Measurements from ENCODE around the gene NDUFB8.

The NDUFB8 gene

DNA sequence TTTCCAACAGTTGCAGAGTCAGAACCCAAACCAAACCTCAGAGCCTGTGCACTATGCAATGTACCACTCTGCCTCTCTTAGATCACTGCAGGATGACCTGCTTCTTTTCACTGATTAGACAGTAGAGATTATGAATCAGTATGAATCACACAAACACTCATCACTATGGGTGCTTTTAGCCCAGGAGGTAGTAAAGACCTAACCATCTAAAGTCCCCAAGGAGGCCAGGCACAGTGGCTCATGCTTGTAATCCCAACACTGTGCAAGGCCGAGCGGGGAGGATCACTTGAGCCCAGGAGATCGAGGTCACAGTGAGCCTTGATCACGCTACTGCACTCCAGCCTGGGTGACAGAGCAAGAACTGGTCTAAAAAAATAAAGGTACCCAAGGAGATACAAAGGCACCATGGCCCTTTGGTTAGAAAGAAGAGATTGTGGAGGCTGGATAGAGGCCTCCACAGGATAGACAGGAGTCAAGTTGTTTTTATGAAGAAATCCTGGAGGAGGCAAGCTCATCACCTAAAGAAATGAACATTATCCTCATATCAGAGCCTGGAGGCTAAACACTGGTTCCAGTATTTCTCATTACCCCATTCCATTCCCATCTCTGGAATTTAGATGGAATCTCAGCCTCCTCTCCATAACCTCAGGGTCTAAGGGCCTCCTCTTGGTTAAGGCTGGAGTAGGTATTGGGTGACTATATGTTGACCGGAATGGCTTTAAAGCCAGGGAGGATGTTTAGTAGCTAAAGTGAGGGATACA lies 22.9 kb downstream of the NDUFB8 start:
- DNase-seq (ENCODE audit: low read depth), result peak; percentile 50

DNA sequence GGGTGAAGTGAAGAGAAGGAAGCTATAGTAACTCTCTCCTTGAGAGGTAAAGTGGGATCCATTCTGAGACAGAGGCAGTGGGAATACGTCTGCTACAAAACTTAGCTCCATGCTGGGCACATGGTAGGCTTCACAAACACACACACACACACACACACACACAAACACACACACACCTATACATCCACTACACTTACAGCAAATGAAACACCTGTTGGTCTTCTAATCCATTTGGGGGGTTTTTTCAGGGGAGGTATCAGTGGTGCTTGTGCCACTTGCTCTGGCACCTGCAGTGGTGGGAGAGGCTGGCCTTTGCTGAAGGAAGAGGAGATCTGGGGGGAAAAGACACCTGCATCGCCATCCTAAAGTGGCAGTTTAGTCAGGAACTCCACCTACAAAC lies 24.5 kb downstream of the NDUFB8 start:
- no peak for DNase-seq (ENCODE audit: low read depth)

DNA sequence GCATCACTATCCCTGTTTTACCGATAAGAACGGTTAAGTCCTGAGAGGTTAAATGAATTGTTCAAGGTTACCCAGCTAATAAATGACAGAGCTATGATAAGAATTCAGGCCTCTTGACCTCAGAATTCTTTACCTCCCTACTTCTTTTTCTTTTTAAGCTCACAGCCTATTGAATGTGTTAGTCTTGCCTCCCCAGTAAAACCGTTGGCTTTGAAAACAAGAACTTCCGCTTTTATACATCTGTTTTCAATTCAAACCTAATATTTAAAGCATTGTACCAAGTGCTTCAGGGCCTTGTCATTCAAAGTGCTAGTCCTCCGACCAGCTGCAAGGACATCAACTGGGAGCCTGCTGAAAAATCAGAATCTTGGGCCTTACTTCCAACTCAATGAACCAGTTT lies 25.6 kb downstream of the NDUFB8 start:
- no peak for DNase-seq (ENCODE audit: low read depth)

DNA sequence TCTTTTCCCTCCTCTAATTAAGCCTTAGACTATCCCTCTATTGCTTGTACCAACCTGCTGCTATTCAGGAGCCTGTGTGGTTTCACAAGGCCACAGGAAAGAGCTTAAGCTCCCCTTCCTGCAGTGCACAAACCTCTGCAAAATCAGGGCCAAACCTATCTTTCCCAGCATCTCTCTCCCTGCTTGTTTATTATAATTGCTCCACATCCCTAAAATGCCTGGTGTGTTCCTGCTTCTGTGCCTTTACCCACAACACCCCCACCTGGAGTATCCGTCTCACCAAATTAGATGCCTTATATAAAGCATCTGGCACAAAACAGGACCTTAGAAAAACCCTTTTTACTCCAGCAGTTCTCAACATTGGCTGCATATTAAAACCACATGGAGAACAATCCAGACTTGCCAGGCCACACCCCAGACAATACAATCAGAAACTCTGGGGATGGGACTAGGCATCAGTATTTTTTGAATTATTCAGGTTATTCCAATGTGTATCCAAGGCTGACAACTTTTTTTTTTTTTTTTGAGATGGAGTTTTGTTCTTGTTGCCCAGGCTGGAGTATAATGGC lies 26.7 kb downstream of the NDUFB8 start:
- DNase-seq (ENCODE audit: low read depth), result no peak

DNA sequence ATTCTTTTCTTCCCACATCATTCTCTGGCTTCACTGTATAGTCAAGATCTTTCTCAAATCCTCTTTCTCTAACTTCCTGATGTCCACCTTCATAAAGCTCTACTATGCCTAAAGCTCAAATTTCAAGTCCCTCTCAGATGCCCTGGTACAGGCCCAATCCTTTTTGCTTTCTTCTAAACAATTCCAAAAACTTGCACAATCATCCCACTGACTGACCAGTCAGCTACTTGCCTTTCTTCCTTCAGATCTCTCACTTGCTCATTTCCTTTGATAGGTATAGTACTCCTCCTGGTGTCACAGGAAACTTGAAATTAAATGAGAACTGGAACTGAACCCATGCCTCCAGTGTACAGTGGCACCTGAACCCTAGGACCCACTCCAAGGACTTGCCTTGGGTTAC lies 28.2 kb downstream of the NDUFB8 start:
- DNase-seq (ENCODE audit: low read depth), result no peak

DNA sequence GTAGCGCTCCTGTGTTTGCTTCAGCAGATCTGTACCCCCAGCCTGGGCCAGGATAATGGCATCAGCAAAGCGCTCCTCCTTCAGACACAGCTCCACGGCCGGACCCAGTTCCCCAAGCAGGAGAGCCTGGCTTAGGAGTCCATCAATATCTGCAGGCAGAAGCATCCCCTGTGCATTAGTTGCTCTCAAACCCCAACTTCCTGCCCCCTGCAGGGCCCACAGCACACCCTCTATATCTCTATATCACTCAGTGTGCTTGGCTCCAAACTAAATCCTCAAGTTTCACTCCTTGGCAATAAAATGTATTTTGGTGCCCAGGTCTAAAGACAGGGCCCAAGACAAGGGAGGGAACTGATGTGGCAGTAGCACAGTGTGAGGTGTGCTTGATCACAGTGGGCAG lies 31.6 kb downstream of the NDUFB8 start:
- no peak for DNase-seq (ENCODE audit: low read depth)

DNA sequence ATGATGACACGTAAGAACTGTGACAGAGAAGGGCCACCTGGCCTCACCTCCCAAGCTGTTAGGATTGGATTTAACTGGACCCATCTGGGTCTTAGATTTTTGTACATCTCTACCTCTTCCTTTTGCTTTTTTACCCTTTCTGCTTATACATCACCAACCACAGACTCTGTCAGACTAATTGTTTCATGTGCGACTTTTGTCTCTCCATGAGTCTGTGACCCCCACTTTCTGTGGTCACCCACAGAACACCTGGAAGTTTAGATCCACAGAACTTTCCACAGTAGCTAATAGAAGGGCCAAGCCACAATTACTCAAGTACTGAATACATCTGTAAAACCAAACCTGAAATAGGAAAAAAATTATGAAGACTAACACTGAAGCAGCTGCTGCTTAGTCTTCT lies 33.1 kb downstream of the NDUFB8 start:
- DNase-seq (ENCODE audit: low read depth), result no peak

DNA sequence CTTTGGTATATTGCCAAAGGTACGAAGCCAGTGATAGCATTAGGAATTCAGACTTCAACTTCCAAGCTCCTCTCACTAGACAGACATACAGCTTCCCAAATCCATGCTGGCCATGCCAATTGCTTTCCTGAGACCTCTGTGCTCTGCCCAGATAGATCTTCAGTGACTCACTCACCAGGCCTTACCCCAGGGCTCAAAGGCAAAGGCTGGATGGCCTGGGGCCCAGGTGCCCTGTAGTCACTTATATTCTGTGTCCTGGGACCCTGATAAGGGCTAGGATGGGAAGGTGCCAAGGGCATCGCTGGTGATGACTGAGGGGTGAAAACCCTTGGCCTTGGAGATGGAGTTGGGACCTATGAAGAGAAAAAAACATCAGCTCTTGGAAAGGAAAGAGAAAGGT lies 39.1 kb downstream of the NDUFB8 start:
- no peak for DNase-seq (ENCODE audit: low read depth)

DNA sequence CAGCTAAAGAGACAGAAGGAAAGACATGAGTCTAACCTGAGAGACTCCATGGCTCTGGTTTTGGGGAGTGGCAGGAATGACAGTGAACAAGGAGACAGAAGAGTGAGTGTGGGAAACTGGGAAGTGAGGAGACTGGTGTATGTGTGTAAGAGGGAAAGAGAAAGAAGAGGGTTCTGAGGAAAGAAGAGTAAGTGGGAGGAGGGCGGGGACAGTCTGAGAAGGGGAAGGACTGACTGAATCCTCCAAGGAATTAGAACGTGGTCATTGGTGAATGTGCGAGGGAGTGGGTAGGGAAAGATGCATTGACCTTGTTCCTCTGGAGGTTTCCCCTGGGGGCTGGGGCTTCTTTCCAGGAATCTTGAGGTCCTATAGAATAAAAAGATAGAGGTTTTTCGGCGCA lies 40.3 kb downstream of the NDUFB8 start:
- DNase-seq (ENCODE audit: low read depth), result no peak

DNA sequence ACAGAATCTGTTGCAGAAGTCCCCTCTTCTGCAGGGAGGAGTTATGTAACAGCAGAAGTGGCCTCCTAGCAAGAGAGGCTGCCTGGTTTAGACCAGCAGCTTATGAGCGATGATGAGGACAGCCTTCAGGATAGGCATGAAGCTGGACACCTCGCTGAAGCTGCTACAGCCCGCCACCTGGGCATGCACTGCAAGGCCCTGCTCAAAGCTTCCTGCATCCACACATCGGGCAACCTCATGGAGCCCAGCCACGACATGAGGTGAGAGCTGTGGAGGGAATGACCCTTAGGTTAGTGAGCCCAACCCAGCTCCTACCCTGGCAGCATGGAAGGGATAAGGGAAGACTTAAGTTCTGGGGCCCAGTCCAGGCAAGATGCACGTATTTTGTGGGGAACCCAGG lies 42.1 kb downstream of the NDUFB8 start:
- no peak for DNase-seq (ENCODE audit: low read depth)

DNA sequence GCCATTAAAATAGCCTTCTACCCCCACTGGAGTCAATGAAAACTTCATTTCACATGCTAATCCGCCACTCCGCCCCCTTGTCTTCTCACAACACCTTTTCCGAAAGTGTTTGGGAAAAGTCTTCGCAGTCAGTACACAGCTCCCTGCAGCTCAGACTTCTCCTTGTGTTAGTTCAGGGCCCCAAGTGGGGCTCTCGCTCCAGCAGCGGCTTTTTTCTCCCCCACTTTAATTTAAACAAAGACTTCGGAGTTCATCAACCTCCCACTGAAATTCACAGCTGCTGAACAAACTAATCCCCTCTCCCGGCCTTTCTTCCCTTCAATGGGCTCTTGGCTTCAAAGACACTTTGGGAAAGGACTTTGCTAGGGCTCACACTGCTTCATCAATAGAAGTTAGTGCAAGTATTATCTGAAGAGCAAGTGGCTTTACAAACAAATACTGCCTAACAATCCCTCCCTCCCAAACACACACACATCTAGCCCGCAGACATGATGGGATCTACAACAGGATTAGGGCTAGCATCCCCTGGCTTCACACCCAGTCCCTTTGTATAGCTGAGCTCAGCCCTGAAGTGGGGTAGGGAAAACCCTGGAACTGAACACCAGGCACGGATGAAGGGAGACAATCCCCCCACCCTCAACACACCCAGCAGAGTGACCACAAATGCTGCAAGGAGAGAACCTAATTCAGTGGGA lies 43.7 kb downstream of the NDUFB8 start:
- DNase-seq (ENCODE audit: low read depth), result no peak

DNA sequence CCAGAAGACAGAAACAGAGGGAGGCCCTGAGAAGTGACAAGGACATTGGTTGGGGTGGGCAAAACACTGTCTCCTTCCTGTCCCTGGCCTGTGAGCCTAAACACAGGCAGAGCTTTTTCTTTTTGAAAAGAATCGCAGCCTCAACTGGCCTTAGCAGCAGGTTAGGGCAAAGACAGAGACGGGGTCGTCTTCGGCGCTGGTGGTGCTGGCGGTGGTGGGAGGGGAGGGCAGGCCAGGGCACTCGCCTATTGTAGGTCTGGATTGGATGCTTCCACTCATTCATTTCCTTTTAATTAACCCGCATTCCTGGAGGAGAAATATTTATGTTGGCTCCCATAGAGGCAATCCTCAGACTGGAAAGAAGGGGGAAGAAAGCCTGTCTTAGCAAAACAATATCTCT lies 44.3 kb downstream of the NDUFB8 start:
- no peak for DNase-seq (ENCODE audit: low read depth)

DNA sequence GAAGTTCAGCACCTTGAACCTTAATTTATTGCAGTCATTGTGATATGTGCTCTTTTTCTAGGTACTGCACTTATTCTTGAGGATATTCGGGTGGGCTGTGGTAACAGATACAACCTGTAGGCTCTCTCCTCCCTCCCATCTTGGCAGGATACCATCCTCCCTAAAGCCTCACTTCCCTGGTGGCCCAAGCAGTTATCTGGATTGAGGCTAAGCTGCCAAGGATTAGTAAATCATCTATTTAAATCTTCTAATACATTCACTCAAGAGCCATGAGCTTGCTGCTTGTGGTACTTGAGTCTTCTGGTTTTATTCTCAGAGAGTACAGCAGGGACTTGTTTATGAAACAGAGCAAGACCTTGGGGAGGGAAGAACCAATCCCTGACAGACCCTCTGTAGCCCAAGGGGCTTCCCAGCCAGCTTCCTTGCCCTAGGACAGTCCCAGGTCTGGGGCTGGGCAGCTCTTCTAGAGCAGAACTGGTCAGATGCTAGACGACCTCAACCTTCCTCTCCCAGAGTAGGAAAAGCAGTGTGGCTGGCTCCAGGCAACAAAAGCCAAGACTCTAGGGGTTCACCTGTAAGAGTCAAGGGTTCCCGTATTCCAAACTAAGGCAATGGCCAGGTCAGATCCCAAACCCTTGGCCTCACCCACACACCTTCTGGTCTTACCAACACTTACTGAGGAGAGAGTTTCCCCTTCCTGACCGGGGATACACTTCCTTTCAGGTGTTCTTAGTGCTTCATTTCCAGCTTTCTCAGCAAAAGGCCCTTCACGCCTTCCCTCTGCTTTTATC lies 45.6 kb downstream of the NDUFB8 start:
- DNase-seq (ENCODE audit: low read depth), result no peak

DNA sequence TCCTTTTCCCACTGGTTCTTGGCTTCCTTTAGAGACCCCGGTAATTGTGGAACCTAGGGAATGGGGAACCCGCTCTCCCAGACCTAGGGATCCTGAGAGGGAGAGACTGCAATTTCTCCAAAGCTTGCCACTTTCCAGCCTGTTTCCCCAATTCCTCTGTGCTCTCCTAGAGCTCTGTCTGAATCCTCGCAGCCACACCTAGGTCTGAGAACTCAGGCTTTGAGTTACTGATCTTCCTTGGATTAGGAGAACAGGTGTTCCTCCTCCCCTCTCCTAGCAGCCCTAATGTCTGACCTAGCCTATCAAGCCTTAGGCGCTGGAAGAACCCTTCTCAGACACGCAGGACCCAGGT lies 46.9 kb downstream of the NDUFB8 start:
- DNase-seq (ENCODE audit: low read depth), result no peak

DNA sequence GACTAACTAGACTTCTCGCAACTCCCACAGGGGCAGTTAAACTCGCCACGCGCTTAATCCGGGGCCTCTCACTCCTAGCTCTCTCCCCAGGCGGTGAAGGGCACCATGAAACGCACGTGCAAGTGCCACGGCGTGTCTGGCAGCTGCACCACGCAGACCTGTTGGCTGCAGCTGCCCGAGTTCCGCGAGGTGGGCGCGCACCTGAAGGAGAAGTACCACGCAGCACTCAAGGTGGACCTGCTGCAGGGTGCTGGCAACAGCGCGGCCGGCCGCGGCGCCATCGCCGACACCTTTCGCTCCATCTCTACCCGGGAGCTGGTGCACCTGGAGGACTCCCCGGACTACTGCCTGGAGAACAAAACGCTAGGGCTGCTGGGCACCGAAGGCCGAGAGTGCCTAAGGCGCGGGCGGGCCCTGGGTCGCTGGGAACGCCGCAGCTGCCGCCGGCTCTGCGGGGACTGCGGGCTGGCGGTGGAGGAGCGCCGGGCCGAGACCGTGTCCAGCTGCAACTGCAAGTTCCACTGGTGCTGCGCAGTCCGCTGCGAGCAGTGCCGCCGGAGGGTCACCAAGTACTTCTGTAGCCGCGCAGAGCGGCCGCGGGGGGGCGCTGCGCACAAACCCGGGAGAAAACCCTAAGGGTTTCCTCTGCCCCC lies 47.4 kb downstream of the NDUFB8 start:
- DNase-seq (ENCODE audit: low read depth), result peak; percentile 28

DNA sequence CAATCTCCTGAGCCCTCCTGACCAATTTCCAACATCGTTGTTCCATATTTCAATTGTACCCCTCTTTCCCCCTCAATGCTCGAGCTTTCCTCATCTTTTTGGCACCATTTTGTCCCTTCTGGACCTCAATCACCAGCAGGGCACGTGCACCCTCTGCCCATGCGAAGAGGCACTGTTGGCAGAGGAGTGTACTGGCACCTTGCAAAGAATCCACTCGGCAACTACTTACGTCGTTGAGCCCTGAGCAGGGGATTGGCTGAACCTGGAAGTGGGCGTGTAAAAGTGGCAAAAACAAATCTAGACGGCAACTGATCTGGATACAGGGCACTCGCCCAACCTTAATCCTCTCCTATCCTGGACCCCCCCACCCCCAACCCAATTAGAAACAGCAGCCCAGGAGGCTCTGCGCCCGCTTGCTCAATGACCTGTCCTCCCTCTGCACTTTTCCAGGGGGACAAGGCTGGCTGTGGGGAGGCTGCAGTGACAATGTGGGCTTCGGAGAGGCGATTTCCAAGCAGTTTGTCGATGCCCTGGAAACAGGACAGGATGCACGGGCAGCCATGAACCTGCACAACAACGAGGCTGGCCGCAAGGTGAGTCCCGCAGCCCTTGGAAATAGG lies 48.1 kb downstream of the NDUFB8 start:
- peak; percentile 67 for DNase-seq (ENCODE audit: low read depth)

DNA sequence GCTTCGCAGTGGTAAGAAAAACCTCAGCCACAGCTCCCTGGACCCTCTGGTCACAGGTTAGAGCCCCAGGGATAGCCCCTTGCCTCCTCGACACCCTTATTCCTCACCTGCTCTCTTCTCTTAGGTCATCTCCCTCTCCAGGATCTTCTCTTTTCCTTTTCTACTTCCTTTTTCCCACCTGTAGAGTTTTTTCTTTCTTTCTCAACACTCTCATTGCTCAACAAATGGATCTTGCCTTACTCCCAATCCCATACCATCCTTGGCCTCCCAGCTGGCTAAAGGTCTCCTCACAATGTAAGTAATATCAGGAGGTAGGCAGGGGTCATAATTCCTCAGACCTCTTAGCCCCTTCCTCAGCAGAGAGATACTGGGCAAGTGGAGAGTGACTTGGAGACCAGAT lies 49.7 kb downstream of the NDUFB8 start:
- DNase-seq (ENCODE audit: low read depth), result no peak

DNA sequence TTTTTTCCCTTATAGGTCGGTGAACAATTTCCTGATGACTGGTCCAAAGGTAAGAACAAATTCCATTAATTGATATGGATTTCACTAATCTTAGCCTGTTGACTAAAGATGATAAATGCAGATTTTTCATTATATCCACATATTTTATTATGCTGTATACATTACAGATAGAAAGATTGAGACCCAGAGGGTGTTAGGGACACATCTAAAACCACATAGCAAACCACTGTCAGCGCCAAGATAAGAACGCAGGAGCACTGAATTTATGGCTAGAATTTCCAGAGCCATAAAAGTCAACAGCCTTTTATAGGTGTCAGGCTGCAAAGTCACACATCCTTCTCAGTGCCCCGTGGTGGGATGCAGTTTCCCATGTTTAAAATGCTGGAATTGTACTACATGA lies 50.6 kb downstream of the NDUFB8 start:
- DNase-seq (ENCODE audit: low read depth), result no peak

DNA sequence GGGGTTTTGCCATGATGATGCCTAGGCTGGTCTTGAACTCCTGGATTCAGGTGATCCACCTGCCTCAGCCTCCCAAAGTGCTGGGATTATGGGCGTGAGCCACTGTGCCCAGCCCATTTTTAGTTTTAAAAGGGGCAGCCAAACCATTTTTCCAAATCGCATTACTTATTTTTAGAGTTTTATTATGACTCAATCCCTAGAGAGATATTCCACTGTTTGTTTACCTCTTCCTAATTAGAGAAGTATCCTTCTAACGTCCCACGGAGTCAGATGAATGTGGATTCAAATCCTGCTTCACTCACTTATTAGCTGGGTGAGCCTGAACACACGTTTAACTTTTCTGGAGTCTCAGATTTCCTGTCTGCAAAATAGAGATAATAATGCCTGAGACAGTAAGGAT lies 51.7 kb downstream of the NDUFB8 start:
- no peak for DNase-seq (ENCODE audit: low read depth)
